ENCODE measurements around the gene PKHD1.

DNA sequence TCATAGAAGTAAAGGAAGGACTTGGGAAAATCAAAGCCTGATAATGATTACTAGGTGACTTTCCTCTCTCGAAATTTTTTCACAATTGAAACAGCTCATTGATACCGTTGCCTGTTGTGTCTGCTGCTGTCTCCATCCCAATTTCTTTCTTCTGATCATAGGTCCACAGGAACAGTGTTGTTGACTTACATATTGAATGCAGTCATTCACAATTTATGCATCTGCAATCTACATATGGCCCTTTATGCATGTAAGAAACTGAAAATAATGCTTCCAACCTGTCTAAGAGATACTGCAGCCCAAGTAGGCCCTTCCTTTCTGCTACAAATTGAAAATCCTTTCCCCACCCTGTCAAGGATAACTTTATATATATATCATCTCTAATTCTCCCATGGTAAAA lies 381.3 kb downstream of the PKHD1 start:
- TF ChIP-seq TCF12 (IDR thresholded peaks at IDR 0.05; ENCODE audit: low read depth), result no peak
- TF ChIP-seq TAF1 (IDR thresholded peaks at IDR 0.05; ENCODE audit: low read depth), result no peak
- TF ChIP-seq CEBPB (IDR thresholded peaks at IDR 0.05), result no peak
- TF ChIP-seq ZBTB7A (IDR thresholded peaks at IDR 0.05; ENCODE audit: low read depth), result no peak
- TF ChIP-seq USF1 (IDR thresholded peaks at IDR 0.05), result no peak
- TF ChIP-seq, protein P1, sequence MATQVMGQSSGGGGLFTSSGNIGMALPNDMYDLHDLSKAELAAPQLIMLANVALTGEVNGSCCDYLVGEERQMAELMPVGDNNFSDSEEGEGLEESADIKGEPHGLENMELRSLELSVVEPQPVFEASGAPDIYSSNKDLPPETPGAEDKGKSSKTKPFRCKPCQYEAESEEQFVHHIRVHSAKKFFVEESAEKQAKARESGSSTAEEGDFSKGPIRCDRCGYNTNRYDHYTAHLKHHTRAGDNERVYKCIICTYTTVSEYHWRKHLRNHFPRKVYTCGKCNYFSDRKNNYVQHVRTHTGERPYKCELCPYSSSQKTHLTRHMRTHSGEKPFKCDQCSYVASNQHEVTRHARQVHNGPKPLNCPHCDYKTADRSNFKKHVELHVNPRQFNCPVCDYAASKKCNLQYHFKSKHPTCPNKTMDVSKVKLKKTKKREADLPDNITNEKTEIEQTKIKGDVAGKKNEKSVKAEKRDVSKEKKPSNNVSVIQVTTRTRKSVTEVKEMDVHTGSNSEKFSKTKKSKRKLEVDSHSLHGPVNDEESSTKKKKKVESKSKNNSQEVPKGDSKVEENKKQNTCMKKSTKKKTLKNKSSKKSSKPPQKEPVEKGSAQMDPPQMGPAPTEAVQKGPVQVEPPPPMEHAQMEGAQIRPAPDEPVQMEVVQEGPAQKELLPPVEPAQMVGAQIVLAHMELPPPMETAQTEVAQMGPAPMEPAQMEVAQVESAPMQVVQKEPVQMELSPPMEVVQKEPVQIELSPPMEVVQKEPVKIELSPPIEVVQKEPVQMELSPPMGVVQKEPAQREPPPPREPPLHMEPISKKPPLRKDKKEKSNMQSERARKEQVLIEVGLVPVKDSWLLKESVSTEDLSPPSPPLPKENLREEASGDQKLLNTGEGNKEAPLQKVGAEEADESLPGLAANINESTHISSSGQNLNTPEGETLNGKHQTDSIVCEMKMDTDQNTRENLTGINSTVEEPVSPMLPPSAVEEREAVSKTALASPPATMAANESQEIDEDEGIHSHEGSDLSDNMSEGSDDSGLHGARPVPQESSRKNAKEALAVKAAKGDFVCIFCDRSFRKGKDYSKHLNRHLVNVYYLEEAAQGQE (IDR thresholded peaks at IDR 0.05; ENCODE audit: low read depth), result no peak
- TF ChIP-seq YY1 (IDR thresholded peaks at IDR 0.05; ENCODE audit: low read depth), result no peak
- no peak for TF ChIP-seq MAX (IDR thresholded peaks at IDR 0.05)
- TF ChIP-seq EP300 (IDR thresholded peaks at IDR 0.05; ENCODE audit: borderline replicate concordance), result no peak
- TF ChIP-seq EGR1 (IDR thresholded peaks at IDR 0.05), result no peak
- TF ChIP-seq RAD21 (IDR thresholded peaks at IDR 0.05; ENCODE audit: low read depth), result no peak

All from Ishikawa (cell line).